NT2/D1 (cell line): ENCODE data around the gene TTYH3.

ENCODE experiments used
- SUZ12 ChIP-seq: IDR thresholded peaks from 2 replicates; pipeline ENCODE4 v1.6.1; 2011; ENCODE audit not compliant: insufficient read length, insufficient read depth; ENCODE audit errors: extremely low read depth
- YY1 ChIP-seq: IDR thresholded peaks from 2 replicates; pipeline ENCODE4 v1.6.1; 2011; ENCODE audit not compliant: insufficient read length, insufficient read depth
- ZNF274 ChIP-seq: IDR thresholded peaks from 2 replicates; pipeline ENCODE4 v1.6.1; 2011; ENCODE audit warnings: mild to moderate bottlenecking, low read depth, low read length

DNA sequence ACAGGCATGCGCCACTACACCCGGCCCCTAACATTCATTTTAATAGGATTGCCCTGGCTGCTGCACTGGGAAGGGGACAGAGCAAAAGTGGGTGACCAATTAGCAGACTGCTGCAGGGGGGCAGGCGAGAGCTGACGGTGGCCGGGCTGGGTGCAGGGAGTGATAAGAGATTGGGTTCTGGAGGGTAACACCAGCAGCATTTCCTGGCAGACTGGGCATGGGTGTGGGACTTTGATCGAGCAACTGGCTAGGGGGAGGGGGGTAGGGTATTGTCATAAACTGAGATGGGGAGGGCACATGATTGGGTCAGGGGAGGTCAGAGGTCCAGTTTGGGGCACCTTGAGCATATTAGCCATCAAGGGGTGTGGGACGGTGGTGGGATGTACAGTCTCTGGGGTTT is 36.1 kb downstream of the TTYH3 start:
- TF ChIP-seq ZNF274 (no peak), YY1 (no peak), SUZ12 (no peak)
